HFFc6 (cell line): ENCODE measurements around the gene TMEM255B. TPM values are rescaled to one million over a fixed set of nuclear protein-coding genes. Genes with fewer than 3 reads are reported as not detected.

Source experiments
- DNase-seq: peaks from one replicate; pipeline ENCODE4 v3.0.0-alpha.2; 2018
- H3K27ac Mint-ChIP-seq: 2 replicates; pipeline ENCODE4 v1.8.0; 2020; ENCODE audit warnings: mild to moderate bottlenecking, mixed read lengths
- H3K27me3 Mint-ChIP-seq: 2 replicates; pipeline ENCODE4 v1.8.0; 2021; ENCODE audit warnings: mild to moderate bottlenecking, moderate library complexity, mixed read lengths; ENCODE audit not compliant: insufficient read depth
- H3K36me3 Mint-ChIP-seq: 2 replicates; pipeline ENCODE4 v1.8.0; 2021; ENCODE audit warnings: low read depth, mixed read lengths
- H3K4me1 Mint-ChIP-seq: 2 replicates; pipeline ENCODE4 v1.8.0; 2020; ENCODE audit warnings: low read depth, mixed read lengths
- H3K4me3 Mint-ChIP-seq: 2 replicates; pipeline ENCODE4 v1.8.0; 2020; ENCODE audit warnings: mild to moderate bottlenecking, moderate library complexity, mixed read lengths
- H3K9me3 Mint-ChIP-seq: 2 replicates; pipeline ENCODE4 v1.8.0; 2020; ENCODE audit warnings: mild to moderate bottlenecking, mixed read lengths
- CTCF ChIP-seq: fragments of 200-600 bp; sonication (generic); IDR thresholded peaks from 2 replicates; pipeline ENCODE4 v1.5.0; 2021; ENCODE audit warnings: antibody characterized with exemption, mild to moderate bottlenecking
- total RNA-seq, 6 experiments: library from RNA; stranded (reverse); fragmentation: NEBNext Ultra II Directional; extraction: Animal tissue kit (Norgen Biotek cat#: 25700); gene quantifications; 2 replicates in 1 of 6; 3 replicates in 5 of 6; pipeline ENCODE4 v1.2.3, GENCODE V29; 2021

TMEM255B gene
- total RNA-seq, 6 experiments from 2014 or later = 8.2 to 10.3 (median 9.1) TPM

GRCh38 chr13:113839536-113840204 lies 80.6 kb downstream of the TMEM255B start:
- no peak for TF ChIP-seq CTCF
- Mint-ChIP-seq H3K4me1 (peaks cover 49% of the 10 kb centered on the region), H3K36me3 (peaks cover 26% of the 10 kb centered on the region), H3K27ac (peak overlapping the region; percentile 52), H3K27me3 (peaks cover 24% of the 10 kb centered on the region), H3K9me3 (no peaks in the 10 kb centered on the region), H3K4me3 (no peak overlapping the region; the same call in 1 of the 2 replicates)
- DNase-seq = no peak

DNA sequence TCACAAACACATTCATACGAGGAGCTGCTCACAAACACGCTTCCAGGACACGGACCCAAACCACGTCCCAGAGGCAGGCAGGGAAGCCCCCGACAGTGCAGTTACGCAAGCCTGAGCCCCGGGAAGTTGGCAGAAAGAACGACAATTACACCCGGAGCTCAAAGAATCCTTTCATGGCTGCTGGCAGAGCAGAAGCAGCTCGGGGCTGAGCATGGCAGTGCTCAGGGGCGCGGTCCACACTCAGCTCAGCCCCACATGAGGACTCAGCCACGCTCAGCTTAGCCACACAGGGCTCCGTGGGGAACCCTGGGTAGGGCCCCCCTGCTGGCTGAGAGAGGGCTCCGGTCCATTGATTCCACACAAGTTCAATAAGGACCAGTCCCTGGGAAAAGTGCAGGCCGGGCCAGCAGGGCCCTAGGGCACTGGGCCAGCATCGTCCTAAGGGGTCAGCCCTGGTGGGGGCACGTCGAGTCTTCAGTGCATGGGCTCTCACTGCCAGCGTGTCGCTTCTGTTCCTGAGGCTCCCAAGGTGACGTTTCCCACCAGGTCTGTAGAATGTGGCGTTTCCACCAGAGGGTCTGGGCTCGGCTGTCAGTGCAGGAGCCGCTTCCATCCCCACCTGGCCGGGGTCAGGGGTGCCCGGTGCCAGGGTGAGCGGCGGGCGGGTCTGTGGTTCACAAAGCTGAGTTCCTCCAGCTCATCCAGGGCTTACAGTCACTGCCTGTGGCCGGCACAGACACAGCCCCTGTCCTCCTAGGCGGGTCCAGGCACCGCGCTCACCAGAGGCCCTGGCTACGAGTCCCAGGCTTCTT lies 81.7 kb downstream of the TMEM255B start:
- peak overlapping the region; percentile 55 for H3K27ac Mint-ChIP-seq
- no peaks in the 10 kb centered on the region for H3K9me3 Mint-ChIP-seq
- TF ChIP-seq CTCF = no peak
- peaks cover 29% of the 10 kb centered on the region for H3K36me3 Mint-ChIP-seq
- H3K27me3 Mint-ChIP-seq = peaks cover 24% of the 10 kb centered on the region
- H3K4me1 Mint-ChIP-seq = peaks cover 51% of the 10 kb centered on the region
- no peak for DNase-seq
- no peak overlapping the region for H3K4me3 Mint-ChIP-seq

DNA sequence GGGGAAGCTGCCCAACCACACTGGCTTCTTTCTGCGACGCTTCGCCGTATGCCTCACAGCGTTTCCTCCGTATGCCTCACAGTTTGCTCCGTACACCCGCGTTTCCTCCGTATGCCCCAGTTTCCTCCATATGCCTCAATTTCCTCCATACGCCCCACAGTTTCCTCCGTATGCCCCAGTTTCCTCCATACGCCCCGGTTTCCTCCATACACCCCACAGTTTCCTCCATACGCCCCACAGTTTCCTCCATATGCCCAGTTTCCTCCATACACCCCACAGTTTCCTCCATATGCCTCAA lies 82.3 kb downstream of the TMEM255B start:
- Mint-ChIP-seq H3K9me3 (no peaks in the 10 kb centered on the region), H3K27ac (peak overlapping the region; percentile 52), H3K4me3 (no peak overlapping the region), H3K36me3 (peaks cover 30% of the 10 kb centered on the region), H3K27me3 (peaks cover 24% of the 10 kb centered on the region), H3K4me1 (peaks cover 53% of the 10 kb centered on the region)
- TF ChIP-seq CTCF = no peak
- no peak for DNase-seq

- Mint-ChIP-seq H3K9me3 (no peaks in the 10 kb centered on the region), H3K27ac (0 out of 2 replicates have a peak overlapping the region, but pooled peaks have one; percentile 38), H3K27me3 (peaks cover 19% of the 10 kb centered on the region), H3K4me3 (no peak overlapping the region), H3K4me1 (peaks cover 45% of the 10 kb centered on the region), H3K36me3 (peaks cover 29% of the 10 kb centered on the region)
- no peak for DNase-seq
- TF ChIP-seq CTCF = no peak
Observed at GRCh38 chr13:113842336-113843062, 83.5 kb downstream of the TMEM255B start.

- Mint-ChIP-seq H3K27ac (0 out of 2 replicates have a peak overlapping the region, but pooled peaks have one; percentile 38), H3K27me3 (peaks cover 13% of the 10 kb centered on the region), H3K4me1 (peaks cover 38% of the 10 kb centered on the region), H3K4me3 (no peak overlapping the region), H3K36me3 (peaks cover 30% of the 10 kb centered on the region), H3K9me3 (no peaks in the 10 kb centered on the region)
- no peak for TF ChIP-seq CTCF
- no peak for DNase-seq
Observed at GRCh38 chr13:113843063-113843654, 84.1 kb downstream of the TMEM255B start.
